ENCODE data around the gene MGA. TPM values are rescaled to one million over a fixed set of nuclear protein-coding genes. Genes with fewer than 3 reads are reported as not detected.

The MGA gene
- total RNA-seq, 6 donors from 2014 or later = 22.8 to 54.5 (median 33.4) TPM

DNA sequence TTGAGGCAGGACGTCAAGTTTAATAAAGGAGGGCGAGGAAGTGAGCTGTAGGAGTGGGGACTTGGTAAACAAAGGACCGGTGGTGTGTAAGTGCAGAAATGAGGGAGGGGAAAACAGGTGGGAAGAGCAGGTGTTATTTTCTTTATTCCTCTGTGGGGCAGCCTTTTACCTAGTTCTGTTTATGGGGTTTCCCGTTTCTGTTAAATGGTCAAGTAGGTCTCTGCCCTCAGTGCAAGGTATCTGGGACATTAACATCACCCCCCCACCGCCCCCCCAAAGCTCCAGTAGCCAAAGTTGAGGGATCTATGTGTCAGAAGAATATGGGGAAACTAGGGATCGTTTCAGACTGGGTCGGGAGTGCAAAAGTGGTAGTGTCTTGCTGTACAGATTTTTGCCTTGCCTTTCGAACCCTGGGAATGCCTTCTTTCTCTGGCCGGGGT is 893 bp downstream of the MGA start:
- H3K4me1 ChIP-seq = peaks cover 14 to 41% (median 23%) of the 10 kb centered on the region in 4 donors
- peak overlapping the region; percentile 84 to 91 (median 88) for H3K27ac ChIP-seq
- no peak for TF ChIP-seq POLR2AphosphoS5 (IDR thresholded peaks at IDR 0.05)
- TF ChIP-seq, protein P1, sequence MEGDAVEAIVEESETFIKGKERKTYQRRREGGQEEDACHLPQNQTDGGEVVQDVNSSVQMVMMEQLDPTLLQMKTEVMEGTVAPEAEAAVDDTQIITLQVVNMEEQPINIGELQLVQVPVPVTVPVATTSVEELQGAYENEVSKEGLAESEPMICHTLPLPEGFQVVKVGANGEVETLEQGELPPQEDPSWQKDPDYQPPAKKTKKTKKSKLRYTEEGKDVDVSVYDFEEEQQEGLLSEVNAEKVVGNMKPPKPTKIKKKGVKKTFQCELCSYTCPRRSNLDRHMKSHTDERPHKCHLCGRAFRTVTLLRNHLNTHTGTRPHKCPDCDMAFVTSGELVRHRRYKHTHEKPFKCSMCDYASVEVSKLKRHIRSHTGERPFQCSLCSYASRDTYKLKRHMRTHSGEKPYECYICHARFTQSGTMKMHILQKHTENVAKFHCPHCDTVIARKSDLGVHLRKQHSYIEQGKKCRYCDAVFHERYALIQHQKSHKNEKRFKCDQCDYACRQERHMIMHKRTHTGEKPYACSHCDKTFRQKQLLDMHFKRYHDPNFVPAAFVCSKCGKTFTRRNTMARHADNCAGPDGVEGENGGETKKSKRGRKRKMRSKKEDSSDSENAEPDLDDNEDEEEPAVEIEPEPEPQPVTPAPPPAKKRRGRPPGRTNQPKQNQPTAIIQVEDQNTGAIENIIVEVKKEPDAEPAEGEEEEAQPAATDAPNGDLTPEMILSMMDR (IDR thresholded peaks at IDR 0.05) = no peak
- no peak for TF ChIP-seq EP300 (IDR thresholded peaks at IDR 0.05)
- no peak for TF ChIP-seq POLR2A (IDR thresholded peaks at IDR 0.05)
- H3K36me3 ChIP-seq = no peaks in the 10 kb centered on the region
- peak overlapping the region; percentile 50 to 62 (median 56) for H3K4me3 ChIP-seq
- ATAC-seq (ENCODE audit: low FRiP score in 2 of 2) = no peak
- DNase-seq = no peak
- H3K9me3 ChIP-seq = peaks cover 0 to 5% (median 0%) of the 10 kb centered on the region in 4 donors
- 1 to 2% methylated on average over 9 of the region's 9 CpGs for WGBS, 2 donors
- H3K27me3 ChIP-seq = no peaks in the 10 kb centered on the region

DNA sequence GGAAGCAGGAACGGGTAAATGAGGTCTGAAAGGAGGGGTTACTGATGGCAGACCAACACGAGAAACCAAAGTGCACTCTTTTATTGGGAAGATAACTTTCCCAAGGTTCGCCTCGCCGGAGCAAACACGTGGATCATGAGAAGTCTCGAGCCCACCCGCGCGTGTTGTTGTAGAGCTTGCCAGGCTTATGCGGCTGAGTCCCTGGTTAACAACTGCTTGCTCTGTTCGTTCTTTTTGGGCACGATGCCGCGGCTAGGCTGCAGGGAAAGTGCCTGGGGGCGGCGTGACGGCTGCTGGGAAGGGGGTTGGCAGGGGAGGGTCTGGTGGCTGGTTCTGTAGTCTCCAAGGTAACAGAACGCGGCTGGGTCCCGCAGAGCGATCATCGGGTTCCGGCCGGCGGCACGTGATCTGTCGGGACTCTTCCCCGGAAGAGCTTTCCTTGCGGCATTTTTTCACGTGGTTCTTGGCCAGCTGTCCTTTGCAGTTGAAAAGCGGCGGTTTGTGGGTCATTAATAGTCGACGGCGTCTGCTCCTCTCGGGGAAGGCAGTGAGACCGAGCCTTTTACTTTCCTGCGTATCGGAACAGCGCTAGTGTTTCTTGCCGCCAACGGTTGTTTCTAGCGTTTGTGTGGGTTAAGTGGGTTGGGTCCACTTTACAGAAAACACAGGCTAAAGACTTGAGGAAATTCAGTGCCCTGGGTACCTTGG is 1.5 kb downstream of the MGA start:
- peak; percentile 81 to 91 for DNase-seq
- H3K9me3 ChIP-seq = peaks cover 0 to 5% (median 0%) of the 10 kb centered on the region in 4 donors
- WGBS, 2 donors = 1% methylated on average over 16 to 44 of the region's 44 CpGs

DNA sequence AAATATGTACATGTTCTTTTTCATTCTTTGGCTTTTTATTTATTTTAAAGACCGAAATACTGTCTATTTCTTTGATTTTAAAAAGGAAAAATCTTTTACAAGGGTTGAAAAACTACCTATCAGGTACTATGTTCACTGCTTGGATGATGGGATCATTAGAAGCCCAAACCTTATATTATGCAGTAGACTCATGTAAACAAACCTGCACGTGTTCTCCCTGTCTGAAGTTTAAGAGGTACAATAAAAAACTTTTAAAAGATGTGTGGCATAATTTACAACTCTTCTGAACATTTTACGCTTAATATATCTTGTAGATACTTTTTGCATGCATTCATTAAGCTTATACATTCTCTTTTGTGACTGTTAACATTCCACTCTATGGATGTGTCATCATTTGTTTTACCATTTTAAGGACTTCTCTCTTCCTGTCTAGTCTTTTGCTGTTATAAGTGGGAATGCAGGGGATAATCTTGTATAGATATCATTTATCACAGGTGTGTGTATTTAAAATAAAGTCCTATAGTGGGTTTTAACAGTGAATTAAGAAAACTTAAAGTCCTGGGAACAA is 6.2 kb downstream of the MGA start:
- DNase-seq = no peak
- Histone ChIP-seq H3K4me1 (peaks cover 2 to 22% (median 9%) of the 10 kb centered on the region in 4 donors), H3K27ac (no peak overlapping the region), H3K9me3 (no peaks in the 10 kb centered on the region), H3K36me3 (peaks cover 0 to 14% (median 0%) of the 10 kb centered on the region in 4 donors), H3K27me3 (no peaks in the 10 kb centered on the region), H3K4me3 (no peak overlapping the region)
- 78 to 82% methylated on average over 3 of the region's 3 CpGs for WGBS, 2 donors
- no peak for TF ChIP-seq POLR2A (IDR thresholded peaks at IDR 0.05)
- no peak for TF ChIP-seq POLR2AphosphoS5 (IDR thresholded peaks at IDR 0.05)
- TF ChIP-seq EP300 (IDR thresholded peaks at IDR 0.05) = no peak
- TF ChIP-seq, protein P1 (IDR thresholded peaks at IDR 0.05) = no peak
- no peak for ATAC-seq (ENCODE audit: low FRiP score in 2 of 2)

More for the DNA sequence above, 1.5 kb downstream of the MGA start:
- TF ChIP-seq POLR2AphosphoS5 (IDR thresholded peaks at IDR 0.05) = peak; percentile 4 to 48
- peak in 1 of 4 donors; percentile 19 for TF ChIP-seq POLR2A (IDR thresholded peaks at IDR 0.05)
- TF ChIP-seq EP300 (IDR thresholded peaks at IDR 0.05) = no peak
- TF ChIP-seq, protein P1 (IDR thresholded peaks at IDR 0.05) = no peak
- Histone ChIP-seq H3K4me1 (peaks cover 14 to 41% (median 23%) of the 10 kb centered on the region in 4 donors), H3K36me3 (no peaks in the 10 kb centered on the region), H3K27me3 (no peaks in the 10 kb centered on the region), H3K4me3 (peak overlapping the region; percentile 50 to 62 (median 56)), H3K27ac (peak overlapping the region; percentile 75 to 89 (median 83))
- ATAC-seq (ENCODE audit: low FRiP score in 2 of 2) = peak; percentile 67 to 81

DNA sequence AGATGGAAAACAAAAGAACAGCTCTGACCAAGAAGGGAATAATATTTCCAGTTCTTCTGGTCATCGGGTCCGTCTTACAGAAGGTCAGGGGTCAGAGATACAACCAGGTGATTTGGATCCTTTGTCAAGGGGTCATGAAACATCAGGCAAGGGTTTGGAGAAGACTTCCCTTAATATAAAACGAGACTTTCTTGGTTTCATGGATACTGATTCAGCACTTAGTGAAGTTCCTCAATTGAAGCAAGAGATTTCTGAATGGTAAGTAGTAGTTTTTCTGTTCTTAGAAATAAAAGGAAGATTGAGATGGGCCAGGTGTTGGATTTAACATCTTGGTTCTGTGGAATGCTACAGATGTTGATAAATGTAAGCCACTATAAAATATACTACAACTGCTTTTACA is 9.5 kb downstream of the MGA start:
- ATAC-seq (ENCODE audit: low FRiP score in 2 of 2) = no peak
- H3K27me3 ChIP-seq = no peaks in the 10 kb centered on the region
- WGBS, 2 donors = 80 to 86% methylated on average over 3 of the region's 3 CpGs
- peaks cover 0 to 10% (median 0%) of the 10 kb centered on the region in 4 donors for H3K4me1 ChIP-seq
- H3K27ac ChIP-seq = no peak overlapping the region
- H3K36me3 ChIP-seq = peaks cover 0 to 14% (median 0%) of the 10 kb centered on the region in 4 donors
- no peak overlapping the region for H3K4me3 ChIP-seq
- TF ChIP-seq POLR2AphosphoS5 (IDR thresholded peaks at IDR 0.05) (no peak), EP300 (IDR thresholded peaks at IDR 0.05) (no peak), POLR2A (IDR thresholded peaks at IDR 0.05) (no peak)
- TF ChIP-seq, protein P1 (IDR thresholded peaks at IDR 0.05) = no peak
- no peaks in the 10 kb centered on the region for H3K9me3 ChIP-seq
- no peak for DNase-seq

Data from upper lobe of left lung (tissue), 6 donors.